ENCODE data around the gene DBP. TPM values are rescaled to one million over a fixed set of nuclear protein-coding genes. Genes with fewer than 3 reads are reported as not detected.

The DBP gene
- total and polyA plus RNA-seq, 2 of the 13 experiments (the other 11 are each of a cell fraction or from before 2014, with no cell fraction given) = 1.7 to 5.8 TPM

DNA sequence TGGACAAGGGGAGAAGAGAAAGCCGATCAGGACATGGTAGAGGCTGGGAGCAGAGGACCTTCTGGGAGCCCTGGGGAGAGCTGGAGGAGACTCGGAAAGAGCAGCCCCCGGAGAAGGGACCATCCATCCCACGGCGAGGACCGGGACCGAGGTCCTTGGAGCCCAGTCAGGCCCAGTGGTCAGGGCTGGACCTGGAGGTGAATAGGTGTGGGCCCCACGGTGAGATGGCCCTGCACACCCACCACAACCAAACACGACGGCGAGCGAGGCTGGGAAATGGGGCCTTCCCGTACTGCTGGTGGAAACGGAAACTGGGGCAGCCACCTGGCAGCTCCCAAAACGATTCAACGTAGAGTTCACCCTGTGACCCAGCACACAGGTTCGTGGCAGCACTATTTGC is 39.3 kb upstream of the DBP start:
- H3K4me2 ChIP-seq (ENCODE audit: low read depth, low read length) = no peak overlapping the region
- peaks cover 6 to 22% of the 10 kb centered on the region in 2 experiments; a peak in 4 of 5 replicates for H3K27me3 ChIP-seq (ENCODE audit: control insufficient read depth in 1 of 2, insufficient read depth in 2 of 2, low read length in 2 of 2)
- CTCF ChIA-PET (ENCODE audit: low intra/inter-chr PET ratio, low total read pairs) = interaction anchor here (2.0 kb wide), 1 partner anchor 62 kb away, joined by 18 read pairs; no protein-coding TSS in a partner anchor
- H4K20me1 ChIP-seq (ENCODE audit: insufficient read depth, low read length) = no peaks in the 10 kb centered on the region
- no peak overlapping the region for H3K9ac ChIP-seq (ENCODE audit: insufficient read depth, low read depth, low read length)
- no peak overlapping the region for H3K27ac ChIP-seq (ENCODE audit: extremely low read length, insufficient read depth, low read length)
- FAIRE-seq (no peak), DNase-seq (ENCODE audit: low spot score) (no peak), ATAC-seq (no peak)
- in situ Hi-C loops (cut with HindIII; ENCODE audit: extremely low pct_ligation_motif_present, low pct_unique_long_range_greater_than_20kb) = loop anchor here (10.0 kb wide), 2 partner anchors 108 to 158 kb away; partner anchors contain the start of gene HSD17B14
- intact Hi-C loops (cut with micrococcal nuclease; ENCODE audit: unreplicated experiment) = loop anchor here (5.0 kb wide), 1 partner anchor 36 kb away; no protein-coding TSS in a partner anchor
- H3K79me2 ChIP-seq (ENCODE audit: insufficient read depth, low read length) = no peaks in the 10 kb centered on the region
- WGBS (ENCODE audit: low lambda C conversion rate) = 53% methylated on average over 16 of the region's 17 CpGs
- POLR2A ChIA-PET = interaction anchor here (0.6 kb wide), 1 partner anchor 1063 kb away, joined by 4 read pairs; no protein-coding TSS in a partner anchor
- no peak for TF ChIP-seq ZNF674 (CRISPR knock-in tag; IDR thresholded peaks at IDR 0.05; ENCODE audit: low read depth)
- no peak for TF ChIP-seq ZNF598 (CRISPR knock-in tag; IDR thresholded peaks at IDR 0.05; ENCODE audit: borderline replicate concordance)
- no peak for TF ChIP-seq SMC3 (IDR thresholded peaks at IDR 0.05; ENCODE audit: low read length)
- TF ChIP-seq ZNF136 (CRISPR knock-in tag; IDR thresholded peaks at IDR 0.05; ENCODE audit: low read depth) = no peak
- TF ChIP-seq MAZ (IDR thresholded peaks at IDR 0.05; ENCODE audit: borderline replicate concordance, low read depth, low read length) = no peak
- no peak for TF ChIP-seq MAZ (CRISPR knock-in tag; IDR thresholded peaks at IDR 0.05; ENCODE audit: low read depth)
- no peak for TF ChIP-seq ZNF33B (CRISPR knock-in tag; IDR thresholded peaks at IDR 0.05)
- H3K4me3 ChIP-seq (replicated peaks in 1 of 3; ENCODE audit: insufficient read depth in 1 of 3, low read depth in 2 of 3, low read length in 3 of 3) = no peak overlapping the region
- no peak overlapping the region for H2AFZ ChIP-seq (ENCODE audit: low read length)
- peaks cover 24% of the 10 kb centered on the region for H3K4me1 ChIP-seq (ENCODE audit: insufficient read depth, low read length)
- BruUV-seq (replicated peaks) = no TSS peak
- H3K9me3 ChIP-seq (ENCODE audit: low read length) = no peaks in the 10 kb centered on the region
- H3K36me3 ChIP-seq (replicated peaks in 1 of 2; ENCODE audit: control insufficient read depth in 1 of 2, insufficient read depth in 2 of 2, low read length in 2 of 2) = no peaks in the 10 kb centered on the region

Measured in HepG2 (cell line).